Stimulated activated naive B cell treated with anti-CD40 and anti-IgM and Interleukin-4, amounts not matched to agents 10 μg/mL and 1 μg/mL and 100 μg/mL, for 72 hours (primary cell): Measurements from ENCODE around the gene CTDP1.

Experiments used
- ATAC-seq, 2 donors: fragments of 150-1000 bp; cut with Tn5 transposase; replicated peaks; 2 replicates each; pipeline ENCODE4 v1.10.0; 2021; ENCODE audit warnings: moderate library complexity in 1 of 2
- DNase-seq: peaks from one replicate; pipeline ENCODE4 v3.0.0; 2021
- H3K27ac Mint-ChIP-seq: one replicate; pipeline ENCODE4 v1.8.0; 2022; ENCODE audit warnings: mild to moderate bottlenecking, mixed read lengths
- H3K27me3 Mint-ChIP-seq, 2 donors: one replicate each; pipeline ENCODE4 v1.8.0; 2022; ENCODE audit warnings: mixed read lengths in 2 of 2
- H3K36me3 Mint-ChIP-seq, 2 donors: one replicate each; pipeline ENCODE4 v1.8.0; 2022; ENCODE audit warnings: mixed read lengths in 2 of 2, mild to moderate bottlenecking in 1 of 2
- H3K4me1 Mint-ChIP-seq, 2 donors: one replicate each; pipeline ENCODE4 v1.8.0; 2022; ENCODE audit warnings: mixed read lengths in 2 of 2, mild to moderate bottlenecking in 1 of 2
- H3K4me3 Mint-ChIP-seq, 2 donors: one replicate each; pipeline ENCODE4 v1.8.0; 2022; ENCODE audit warnings: mild to moderate bottlenecking in 2 of 2, mixed read lengths in 2 of 2, moderate library complexity in 1 of 2
- H3K9me3 Mint-ChIP-seq, 2 donors: one replicate each; pipeline ENCODE4 v1.8.0; 2022; ENCODE audit warnings: mixed read lengths in 2 of 2, mild to moderate bottlenecking in 1 of 2

The CTDP1 gene

GRCh38 chr18:79694895-79695213 is 15.3 kb downstream of the CTDP1 start:
- Mint-ChIP-seq H3K27ac (peak overlapping the region; percentile 56), H3K27me3 (no peaks in the 10 kb centered on the region), H3K4me3 (no peak overlapping the region), H3K4me1 (peaks cover 10 to 25% of the 10 kb centered on the region in 2 donors), H3K36me3 (peaks cover 27 to 40% of the 10 kb centered on the region in 2 donors), H3K9me3 (no peaks in the 10 kb centered on the region)
- DNase-seq, result no peak
- no peak for ATAC-seq

- ATAC-seq (no peak), DNase-seq (no peak)
- H3K9me3 Mint-ChIP-seq, result no peaks in the 10 kb centered on the region
- peaks cover 32 to 43% of the 10 kb centered on the region in 2 donors for H3K36me3 Mint-ChIP-seq
- H3K27me3 Mint-ChIP-seq, result no peaks in the 10 kb centered on the region
- H3K27ac Mint-ChIP-seq, result no peak overlapping the region
- no peak overlapping the region for H3K4me3 Mint-ChIP-seq
- H3K4me1 Mint-ChIP-seq, result peaks cover 10 to 23% of the 10 kb centered on the region in 2 donors
Measured at GRCh38 chr18:79695269-79695668, 15.7 kb downstream of the CTDP1 start.

- Mint-ChIP-seq H3K4me1 (peaks cover 8 to 20% of the 10 kb centered on the region in 2 donors), H3K36me3 (peaks cover 35 to 47% of the 10 kb centered on the region in 2 donors), H3K4me3 (no peak overlapping the region), H3K9me3 (no peaks in the 10 kb centered on the region), H3K27ac (no peak overlapping the region), H3K27me3 (no peaks in the 10 kb centered on the region)
- no peak for DNase-seq
- no peak for ATAC-seq
Measured at GRCh38 chr18:79695856-79696850, 16.6 kb downstream of the CTDP1 start.

- ATAC-seq (no peak), DNase-seq (no peak)
- Mint-ChIP-seq H3K9me3 (no peaks in the 10 kb centered on the region), H3K36me3 (peaks cover 35 to 50% of the 10 kb centered on the region in 2 donors), H3K4me1 (peaks cover 6 to 20% of the 10 kb centered on the region in 2 donors), H3K4me3 (no peak overlapping the region), H3K27me3 (no peaks in the 10 kb centered on the region), H3K27ac (no peak overlapping the region)
Measured at GRCh38 chr18:79697178-79697577, 17.6 kb downstream of the CTDP1 start.

GRCh38 chr18:79697976-79698375 is 18.4 kb downstream of the CTDP1 start:
- Mint-ChIP-seq H3K36me3 (peaks cover 31 to 47% of the 10 kb centered on the region in 2 donors), H3K4me1 (peaks cover under 1 to 12% of the 10 kb centered on the region in 2 donors), H3K27ac (no peak overlapping the region), H3K4me3 (no peak overlapping the region), H3K9me3 (no peaks in the 10 kb centered on the region), H3K27me3 (no peaks in the 10 kb centered on the region)
- no peak for ATAC-seq
- no peak for DNase-seq

- Mint-ChIP-seq H3K27me3 (no peaks in the 10 kb centered on the region), H3K4me3 (no peak overlapping the region), H3K36me3 (peaks cover 33 to 54% of the 10 kb centered on the region in 2 donors), H3K4me1 (peaks cover 3 to 6% of the 10 kb centered on the region in 2 donors), H3K27ac (no peak overlapping the region), H3K9me3 (no peaks in the 10 kb centered on the region)
- ATAC-seq (no peak), DNase-seq (no peak)
Measured at GRCh38 chr18:79698668-79699335, 19.2 kb downstream of the CTDP1 start.

GRCh38 chr18:79699653-79700052 is 20.1 kb downstream of the CTDP1 start:
- DNase-seq, result no peak
- Mint-ChIP-seq H3K27me3 (no peaks in the 10 kb centered on the region), H3K4me3 (no peak overlapping the region), H3K9me3 (no peaks in the 10 kb centered on the region), H3K36me3 (peaks cover 36 to 61% of the 10 kb centered on the region in 2 donors), H3K4me1 (peaks cover 0 to 3% of the 10 kb centered on the region in 2 donors), H3K27ac (no peak overlapping the region)
- ATAC-seq, result no peak

GRCh38 chr18:79702906-79703305 is 23.3 kb downstream of the CTDP1 start:
- Mint-ChIP-seq H3K36me3 (peaks cover 47 to 73% of the 10 kb centered on the region in 2 donors), H3K27ac (no peak overlapping the region)

GRCh38 chr18:79704631-79705030 is 25.0 kb downstream of the CTDP1 start:
- DNase-seq, result no peak
- H3K27me3 Mint-ChIP-seq, result no peaks in the 10 kb centered on the region
- no peak overlapping the region for H3K4me3 Mint-ChIP-seq
- peaks cover 43 to 74% of the 10 kb centered on the region in 2 donors for H3K36me3 Mint-ChIP-seq
- no peaks in the 10 kb centered on the region for H3K9me3 Mint-ChIP-seq
- H3K27ac Mint-ChIP-seq, result no peak overlapping the region
- peaks cover 0 to 6% of the 10 kb centered on the region in 2 donors for H3K4me1 Mint-ChIP-seq
- ATAC-seq, result no peak

More at GRCh38 chr18:79702906-79703305, 23.3 kb downstream of the CTDP1 start:
- H3K4me1 Mint-ChIP-seq, result peaks cover 0 to 3% of the 10 kb centered on the region in 2 donors
- H3K9me3 Mint-ChIP-seq, result no peaks in the 10 kb centered on the region
- no peak for DNase-seq
- H3K4me3 Mint-ChIP-seq, result no peak overlapping the region
- H3K27me3 Mint-ChIP-seq, result no peaks in the 10 kb centered on the region
- no peak for ATAC-seq

- peak overlapping the region; percentile 49 for H3K27ac Mint-ChIP-seq
- ATAC-seq (no peak), DNase-seq (no peak)
- peaks cover 0 to 6% of the 10 kb centered on the region in 2 donors for H3K4me1 Mint-ChIP-seq
- peaks cover 36 to 67% of the 10 kb centered on the region in 2 donors for H3K36me3 Mint-ChIP-seq
- H3K9me3 Mint-ChIP-seq, result no peaks in the 10 kb centered on the region
- H3K27me3 Mint-ChIP-seq, result no peaks in the 10 kb centered on the region
- H3K4me3 Mint-ChIP-seq, result no peak overlapping the region
Measured at GRCh38 chr18:79705272-79705671, 25.7 kb downstream of the CTDP1 start.

- no peak for ATAC-seq
- no peak for DNase-seq
- no peaks in the 10 kb centered on the region for H3K9me3 Mint-ChIP-seq
Measured at GRCh38 chr18:79706006-79706405, 26.4 kb downstream of the CTDP1 start.

GRCh38 chr18:79706658-79707057 is 27.1 kb downstream of the CTDP1 start:
- Mint-ChIP-seq H3K9me3 (no peaks in the 10 kb centered on the region), H3K36me3 (peaks cover 38 to 63% of the 10 kb centered on the region in 2 donors), H3K27me3 (no peaks in the 10 kb centered on the region), H3K4me3 (no peak overlapping the region), H3K4me1 (peaks cover 0 to 6% of the 10 kb centered on the region in 2 donors), H3K27ac (peak overlapping the region; percentile 67)
- DNase-seq (no peak), ATAC-seq (no peak)

More at GRCh38 chr18:79706006-79706405, 26.4 kb downstream of the CTDP1 start:
- no peak overlapping the region for H3K4me3 Mint-ChIP-seq
- peaks cover 0 to 6% of the 10 kb centered on the region in 2 donors for H3K4me1 Mint-ChIP-seq
- H3K36me3 Mint-ChIP-seq, result peaks cover 37 to 63% of the 10 kb centered on the region in 2 donors
- no peaks in the 10 kb centered on the region for H3K27me3 Mint-ChIP-seq
- H3K27ac Mint-ChIP-seq, result no peak overlapping the region

- Mint-ChIP-seq H3K4me3 (no peak overlapping the region), H3K27ac (no peak overlapping the region), H3K4me1 (peaks cover 0 to 6% of the 10 kb centered on the region in 2 donors), H3K9me3 (no peaks in the 10 kb centered on the region), H3K36me3 (peaks cover 38 to 65% of the 10 kb centered on the region in 2 donors), H3K27me3 (no peaks in the 10 kb centered on the region)
- DNase-seq (no peak), ATAC-seq (no peak)
Measured at GRCh38 chr18:79707239-79707638, 27.6 kb downstream of the CTDP1 start.

- no peak for ATAC-seq
- no peak overlapping the region for H3K27ac Mint-ChIP-seq
Measured at GRCh38 chr18:79707671-79708070, 28.1 kb downstream of the CTDP1 start.

More at GRCh38 chr18:79707671-79708070, 28.1 kb downstream of the CTDP1 start:
- H3K36me3 Mint-ChIP-seq, result peaks cover 38 to 64% of the 10 kb centered on the region in 2 donors
- H3K4me1 Mint-ChIP-seq, result peaks cover 0 to 6% of the 10 kb centered on the region in 2 donors
- no peaks in the 10 kb centered on the region for H3K9me3 Mint-ChIP-seq
- DNase-seq, result no peak
- H3K4me3 Mint-ChIP-seq, result no peak overlapping the region
- H3K27me3 Mint-ChIP-seq, result no peaks in the 10 kb centered on the region
